Astrocyte of the hippocampus (primary cell): ENCODE measurements around the gene DMRTC2.
A peak's percentile ranks its signal among the peaks of the same experiment; 100 is the strongest.

ENCODE experiments used
- DNase-seq: peaks from one replicate; pipeline ENCODE4 v3.0.0; 2011; ENCODE audit warnings: low read depth, low spot score

The DMRTC2 gene

DNA sequence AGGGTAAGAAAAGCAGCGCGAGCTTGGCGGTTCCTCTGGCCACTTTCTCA is at the start of gene DMRTC2:
Gene DMRTC2 (plus strand): TSS at position 42 of the 50 bp plus-strand sequence. CDS start 2,387 bp downstream, outside the sequence.
- DNase-seq = no peak

DNA sequence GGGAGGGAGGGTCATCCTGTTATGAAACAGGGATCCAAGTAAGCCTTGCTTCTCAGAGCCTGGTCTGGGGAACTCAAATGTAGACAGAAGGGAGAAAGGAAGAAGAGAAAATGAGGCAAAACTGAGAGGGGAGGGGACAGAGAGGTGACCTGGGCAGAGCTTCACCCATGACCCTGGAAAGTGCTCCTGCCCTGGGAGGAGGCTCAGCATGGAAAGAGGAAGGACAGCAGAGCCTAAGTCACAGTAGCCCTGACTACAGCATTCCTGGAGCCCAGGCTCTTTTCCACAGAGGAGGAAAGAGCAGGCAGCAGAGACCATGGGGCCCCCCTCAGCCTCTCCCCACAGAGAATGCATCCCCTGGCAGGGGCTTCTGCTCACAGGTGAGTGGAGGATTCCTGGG is 48.5 kb upstream of the DMRTC2 start, which contains the start of gene CEACAM3:
Gene CEACAM3 (plus strand): TSS at position 226 of the 400 bp plus-strand sequence. CDS start 91 bp downstream, at position 317.
- no peak for DNase-seq

DNA sequence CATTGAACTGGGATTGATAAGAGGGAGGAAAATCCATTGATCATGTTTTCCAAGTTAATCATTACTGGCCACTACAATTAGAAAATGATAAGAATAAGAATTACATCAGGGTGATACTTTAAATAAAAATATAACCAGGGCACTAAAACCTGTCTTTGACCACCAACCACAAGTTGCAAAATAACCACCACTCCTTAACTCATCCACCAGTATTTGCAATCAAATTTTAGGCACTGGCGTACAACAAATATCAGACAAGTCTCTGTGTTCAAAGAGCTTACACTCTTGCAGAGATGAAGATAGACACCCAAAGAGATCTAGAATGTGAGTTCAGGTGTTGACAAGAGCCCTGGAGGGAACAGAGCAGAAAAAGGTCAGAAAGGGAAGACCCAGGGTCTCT is 47.9 kb upstream of the DMRTC2 start:
- no peak for DNase-seq

DNA sequence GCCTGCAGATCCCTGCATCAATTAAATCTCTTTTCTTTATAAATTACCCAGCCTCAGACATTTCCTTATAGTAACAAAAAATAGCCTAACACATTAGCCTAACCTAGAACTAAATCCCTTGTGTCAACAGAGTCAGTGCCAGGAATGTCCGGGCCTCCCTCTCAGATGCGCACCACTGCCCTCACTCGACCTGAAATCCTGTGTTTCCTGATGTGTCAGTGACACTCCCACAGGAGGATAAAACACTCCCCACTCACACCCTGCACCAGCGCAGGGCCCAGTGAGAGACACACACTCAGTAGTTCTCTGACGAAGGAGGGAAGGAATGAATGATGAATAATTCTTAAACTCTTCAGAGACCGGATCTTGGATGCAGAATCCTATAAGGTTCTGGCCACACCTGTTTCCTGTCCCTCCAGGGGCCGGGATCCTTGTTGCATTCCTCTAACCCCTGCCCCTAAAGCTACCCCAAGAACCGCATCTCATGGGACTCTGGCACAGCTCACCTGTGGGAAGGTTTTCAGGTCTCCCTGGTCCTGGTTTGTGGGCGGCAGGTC is 45.3 kb upstream of the DMRTC2 start:
- DNase-seq = no peak

DNA sequence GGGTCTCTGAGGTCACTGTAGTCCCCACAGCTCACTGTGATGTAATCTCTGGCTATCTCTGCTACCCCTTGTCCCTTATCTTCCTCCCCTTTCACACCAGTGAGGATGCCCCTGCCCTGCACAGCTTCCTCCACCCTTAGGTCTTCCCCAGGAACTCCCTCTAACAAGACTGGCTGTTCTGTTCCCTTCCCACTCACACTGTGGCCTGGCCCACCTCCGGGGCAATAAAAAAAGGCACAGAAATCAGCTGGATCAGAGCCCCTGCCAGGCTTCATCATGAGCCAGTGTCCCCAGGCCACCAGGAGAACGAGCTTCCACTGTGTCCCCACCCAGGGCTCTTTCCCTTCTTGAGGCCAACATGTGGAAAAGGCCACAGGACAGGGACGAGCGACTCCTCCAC is 43.8 kb upstream of the DMRTC2 start:
- no peak for DNase-seq

DNA sequence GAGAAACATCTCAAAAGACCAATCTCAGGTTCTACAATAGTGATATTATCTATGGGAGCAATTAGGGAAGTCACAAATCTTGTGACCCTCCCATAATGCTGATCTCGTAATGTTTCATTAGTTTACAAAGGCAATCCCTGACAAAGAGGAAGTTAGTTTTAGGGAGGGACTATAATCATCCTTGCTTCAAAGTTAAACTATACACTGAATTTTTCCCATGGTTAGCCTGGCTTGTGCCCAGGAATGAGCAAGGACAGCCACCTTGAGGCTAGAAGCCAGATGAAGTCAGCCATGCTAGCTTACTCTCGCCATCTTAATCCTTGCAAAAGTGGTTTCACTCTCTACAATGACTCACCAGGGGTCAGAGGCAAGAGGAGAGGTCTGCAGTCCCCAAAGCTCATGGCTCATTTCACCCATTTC is 43.0 kb upstream of the DMRTC2 start:
- no peak for DNase-seq

DNA sequence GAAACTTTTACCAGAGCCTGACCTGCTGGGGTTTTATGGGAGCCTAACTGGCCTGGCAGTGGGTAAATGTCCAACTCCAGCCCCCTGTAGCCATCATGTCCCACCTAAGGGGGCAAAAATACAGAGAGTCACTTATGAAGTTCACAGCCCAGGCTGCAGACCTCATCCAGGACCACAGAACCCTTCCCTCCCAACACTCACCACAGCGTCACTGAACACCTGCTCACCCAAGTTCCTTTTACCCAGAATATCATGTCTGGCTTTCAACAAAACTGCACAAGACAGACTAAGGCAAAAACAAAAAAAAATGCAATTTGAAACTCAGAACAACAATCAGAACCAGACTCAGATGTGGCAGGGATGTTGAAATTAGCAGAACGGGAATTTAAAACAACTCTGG is 42.1 kb upstream of the DMRTC2 start:
- no peak for DNase-seq

DNA sequence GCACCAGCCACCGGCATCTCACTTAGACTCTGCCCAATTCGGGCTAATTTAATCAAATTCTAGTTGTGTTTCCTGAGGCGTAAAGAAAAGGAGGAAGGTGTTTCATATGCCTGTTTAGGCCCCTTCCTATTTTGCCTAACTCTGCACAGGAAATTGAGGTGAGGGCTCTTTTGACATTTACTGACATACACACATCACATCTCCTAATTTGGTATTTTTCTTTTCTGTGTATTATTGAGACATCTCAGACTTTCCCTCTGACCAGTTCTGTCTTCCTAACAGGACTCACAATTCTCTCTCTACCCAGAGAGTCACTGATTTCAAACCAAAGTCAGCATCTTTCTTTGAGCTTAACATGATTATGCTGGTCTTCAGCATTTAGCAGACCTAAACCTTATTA is 40.5 kb upstream of the DMRTC2 start:
- no peak for DNase-seq

DNA sequence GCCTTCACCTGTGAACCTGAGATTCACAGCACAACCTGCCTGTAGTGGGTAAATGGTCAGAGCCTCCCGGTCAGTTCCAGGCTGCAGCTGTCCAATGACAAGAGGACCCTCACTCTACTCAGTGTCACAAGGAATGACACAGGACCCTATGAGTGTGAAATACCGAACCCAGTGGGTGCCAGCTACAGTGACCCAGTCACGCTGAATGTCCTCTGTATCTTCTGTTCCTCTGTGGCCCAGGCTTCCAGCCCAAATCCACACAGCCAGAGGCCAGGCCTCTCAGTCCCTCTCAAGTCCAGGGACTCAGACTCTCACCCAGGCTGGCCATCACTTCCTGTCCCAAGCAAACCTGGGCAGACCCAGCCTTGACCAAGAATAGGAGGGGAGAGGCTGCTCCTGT is 37.7 kb upstream of the DMRTC2 start:
- no peak for DNase-seq

DNA sequence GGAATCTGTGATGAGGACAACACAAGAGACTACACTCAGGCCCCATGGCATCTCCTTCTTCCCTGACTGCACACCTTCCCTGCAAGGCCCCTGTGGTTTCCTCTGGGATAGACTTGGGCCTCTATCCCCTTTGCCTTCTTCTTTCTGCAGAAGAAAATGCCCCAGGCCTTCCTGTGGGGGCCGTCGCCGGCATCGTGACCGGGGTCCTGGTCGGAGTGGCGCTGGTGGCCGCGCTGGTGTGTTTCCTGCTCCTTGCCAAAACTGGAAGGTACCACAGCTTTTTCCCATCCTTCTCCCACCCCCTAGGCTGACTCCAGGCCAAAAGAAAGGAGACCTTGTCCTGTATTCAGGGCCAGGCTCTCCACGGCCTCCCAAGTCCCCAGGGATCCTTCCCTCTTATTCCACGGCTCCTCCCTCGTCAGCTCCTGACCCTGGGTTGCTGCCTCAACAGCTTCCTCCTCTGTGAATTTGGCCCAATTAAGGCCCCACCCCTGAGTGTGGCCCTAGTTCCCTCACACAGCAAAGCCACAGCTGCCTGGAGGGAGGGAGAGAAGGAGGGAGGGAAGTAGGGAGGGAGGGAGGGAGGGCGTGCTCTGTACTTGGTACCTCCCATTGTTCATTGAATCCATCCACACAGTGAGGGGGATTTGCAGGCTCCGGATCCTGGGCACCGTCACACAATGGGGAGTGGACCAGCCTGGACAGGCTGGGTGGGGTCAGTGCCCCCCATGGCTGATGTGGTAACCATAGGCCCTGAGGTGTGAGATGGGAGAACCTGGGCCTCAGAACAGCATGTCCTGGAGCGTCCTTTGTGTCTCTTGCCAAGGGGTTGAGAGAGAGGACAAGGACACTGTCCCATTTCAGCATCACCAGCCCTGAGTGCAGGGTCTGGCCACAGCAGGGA is 35.9 kb upstream of the DMRTC2 start:
- no peak for DNase-seq

DNA sequence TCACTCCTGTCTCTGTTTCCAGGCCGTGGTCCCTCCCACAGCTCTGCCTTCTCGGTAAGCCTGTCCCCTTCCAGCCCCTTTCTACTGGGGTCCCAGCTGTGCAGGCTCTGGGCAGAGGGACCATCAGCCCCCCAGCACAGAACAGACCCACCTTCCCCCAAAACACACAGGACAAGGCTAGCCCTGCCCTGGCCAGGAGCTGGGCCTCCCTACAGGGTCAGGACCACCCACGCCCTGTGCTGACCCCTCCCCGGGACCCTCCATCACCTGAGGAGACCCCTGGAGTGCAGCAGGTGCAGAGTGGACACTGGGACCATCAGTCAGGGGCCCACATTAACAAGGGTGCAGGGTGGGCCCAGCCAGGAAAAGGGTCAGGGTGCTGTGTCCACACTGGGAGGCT is 34.5 kb upstream of the DMRTC2 start:
- no peak for DNase-seq

DNA sequence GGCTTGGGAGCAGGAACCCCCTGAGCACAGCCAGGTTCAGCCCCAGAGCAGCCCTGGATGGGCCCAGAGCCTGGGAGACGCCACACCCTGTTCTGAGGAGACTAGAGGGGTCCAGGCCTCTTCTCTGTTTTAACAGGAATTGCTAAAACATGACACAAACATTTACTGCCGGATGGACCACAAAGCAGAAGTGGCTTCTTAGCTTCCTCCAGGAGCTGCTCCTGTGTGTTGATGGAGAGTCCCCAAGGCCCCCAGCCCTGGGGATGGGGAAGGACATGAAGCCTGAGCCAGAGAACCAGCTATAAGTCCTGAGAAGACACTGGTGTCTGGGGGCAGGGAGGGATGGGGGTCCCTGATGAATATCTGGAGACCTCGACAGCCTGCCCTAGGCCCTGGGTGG is 33.8 kb upstream of the DMRTC2 start:
- no peak for DNase-seq

DNA sequence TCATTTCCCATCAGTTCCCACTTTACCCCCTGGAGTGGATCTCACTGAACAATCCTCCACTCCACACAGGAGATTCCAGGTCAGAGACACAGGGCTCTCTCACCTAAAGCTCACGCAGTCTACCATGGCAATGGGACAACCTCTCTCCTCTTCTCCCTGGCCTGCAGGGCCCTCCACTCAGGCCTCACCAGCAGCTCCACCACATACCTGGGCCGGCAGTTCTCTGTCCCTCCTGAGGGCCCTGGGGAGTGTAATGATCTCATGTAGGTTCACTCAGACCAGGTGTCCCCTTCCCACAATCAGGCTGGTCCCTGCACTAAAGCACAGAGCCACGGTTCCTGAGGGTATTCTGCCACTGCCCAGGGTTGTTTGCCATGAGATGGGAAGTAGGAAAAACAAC is 32.9 kb upstream of the DMRTC2 start:
- DNase-seq = no peak

DNA sequence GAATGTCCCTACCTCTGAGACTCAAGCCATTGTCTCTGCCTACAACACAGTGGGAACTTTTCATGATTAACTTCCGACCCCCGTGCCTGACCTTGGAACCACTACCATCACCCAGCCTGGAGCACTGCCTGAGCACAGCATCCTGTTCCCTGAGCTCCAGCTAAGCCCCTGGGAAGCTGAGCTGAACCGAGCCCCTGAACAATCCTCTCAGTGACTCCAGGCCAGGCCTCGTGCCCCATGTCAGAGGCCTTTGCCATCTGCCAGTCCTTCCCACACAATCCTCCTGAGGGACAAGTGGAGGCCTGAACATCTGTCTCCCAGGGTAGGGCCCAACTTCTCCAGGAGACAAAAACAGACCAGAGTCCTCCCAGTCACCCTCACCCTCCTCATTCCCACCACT is 30.9 kb upstream of the DMRTC2 start:
- no peak for DNase-seq

DNA sequence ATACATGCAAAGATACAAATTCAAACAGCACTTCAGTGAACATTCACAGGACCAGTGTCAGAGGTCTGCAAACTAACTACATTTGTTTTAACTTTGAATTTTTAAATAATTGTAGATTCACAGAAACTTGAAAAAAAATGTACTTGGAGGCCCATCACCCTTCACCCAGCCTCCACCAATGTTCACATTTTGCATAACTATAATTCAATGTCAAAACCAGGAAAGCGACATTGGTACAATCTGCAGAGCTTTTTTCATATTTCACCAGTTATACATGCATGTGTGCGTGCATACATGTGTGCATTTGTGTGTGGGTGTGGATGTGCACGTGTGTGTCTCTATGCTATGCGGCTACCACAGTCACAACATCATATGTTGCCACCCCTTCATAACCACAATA is 29.5 kb upstream of the DMRTC2 start:
- DNase-seq = no peak

DNA sequence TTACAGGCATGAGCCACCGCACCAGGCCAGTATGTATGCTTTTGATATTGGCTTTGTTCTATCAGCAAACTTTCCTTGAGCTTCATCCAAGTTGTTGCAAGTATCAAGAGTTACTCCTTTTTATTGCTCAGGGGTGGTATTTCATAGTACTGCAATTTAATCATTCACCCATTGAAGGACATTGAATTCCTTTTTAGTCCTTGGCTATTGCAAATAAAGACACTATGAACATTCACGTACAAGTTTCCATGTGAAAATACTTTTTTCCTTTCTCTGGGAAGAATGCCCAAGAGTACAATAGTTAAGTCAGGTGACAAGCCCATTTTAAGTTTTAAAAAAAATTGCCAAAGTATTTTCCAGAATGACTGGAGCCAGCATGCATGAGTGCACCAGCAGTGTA is 28.1 kb upstream of the DMRTC2 start:
- DNase-seq = peak; percentile 11

DNA sequence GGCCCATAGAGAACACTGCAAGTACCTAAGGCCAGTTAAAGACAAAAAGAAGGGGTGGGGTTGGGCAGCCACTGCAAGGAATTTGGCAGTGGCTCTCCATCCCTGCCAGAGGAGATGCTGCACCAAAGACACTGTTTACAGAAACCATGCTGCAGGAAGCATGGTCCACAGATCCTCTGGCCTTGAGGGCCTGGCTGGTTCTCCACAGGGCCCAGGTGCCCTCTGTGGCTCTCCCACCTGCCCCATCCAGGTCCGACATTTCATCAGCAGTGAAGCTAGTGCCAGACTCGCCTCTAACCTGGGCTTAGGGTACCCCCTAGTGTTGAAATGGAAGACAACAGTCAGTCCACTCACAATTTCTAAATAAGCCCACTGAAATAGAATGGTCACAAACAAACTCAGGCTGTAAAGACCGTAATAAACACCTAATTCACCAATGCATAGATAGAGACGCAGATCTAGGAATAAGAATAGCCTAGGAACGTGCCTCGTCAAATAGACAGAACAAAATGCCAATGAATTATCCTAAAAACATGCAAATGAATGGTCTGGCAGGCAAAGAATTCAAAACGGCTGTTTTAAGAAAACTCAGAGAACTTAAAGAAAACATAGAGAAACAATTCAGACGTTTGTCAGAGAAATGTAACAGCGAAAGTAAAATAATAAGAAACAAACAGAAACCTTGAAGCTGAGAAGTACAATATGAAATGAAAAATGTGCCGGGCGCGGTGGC is 23.7 kb upstream of the DMRTC2 start:
- peak; percentile 37 for DNase-seq

DNA sequence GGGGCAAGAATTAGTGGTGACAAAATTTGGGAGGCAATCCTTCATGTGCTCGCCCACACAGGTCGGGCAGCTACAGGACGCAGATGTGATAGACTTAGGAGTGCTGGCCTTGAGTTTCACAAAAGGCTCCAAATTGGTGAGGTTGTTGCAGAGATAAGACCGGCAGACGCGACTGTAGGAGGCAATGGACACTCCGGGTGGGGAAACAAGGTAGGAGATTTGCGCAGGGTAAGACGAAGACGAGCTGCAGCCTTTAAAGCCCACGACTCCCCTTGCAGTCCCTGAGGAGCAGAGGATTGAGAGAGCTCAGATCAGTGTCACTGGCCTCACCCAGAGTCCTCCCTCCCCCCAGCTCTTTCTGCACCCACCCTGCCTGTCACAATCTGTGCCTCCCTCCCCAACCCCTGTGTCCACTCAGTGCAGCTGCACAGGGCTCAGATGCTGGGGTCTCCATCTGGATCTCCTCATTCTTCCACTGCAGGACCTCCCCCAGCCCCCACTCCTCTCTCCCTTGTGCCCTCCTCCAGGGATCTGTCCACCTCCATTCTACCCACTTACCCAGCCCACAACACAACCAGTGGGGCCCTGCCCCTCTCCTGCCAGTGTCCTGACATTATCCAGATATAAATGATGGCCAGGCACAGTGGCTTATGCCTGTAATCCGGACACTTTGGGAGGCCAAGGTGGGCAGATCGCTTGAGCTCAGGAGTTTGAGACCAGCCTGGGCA is 6.7 kb upstream of the DMRTC2 start:
- DNase-seq = no peak

DNA sequence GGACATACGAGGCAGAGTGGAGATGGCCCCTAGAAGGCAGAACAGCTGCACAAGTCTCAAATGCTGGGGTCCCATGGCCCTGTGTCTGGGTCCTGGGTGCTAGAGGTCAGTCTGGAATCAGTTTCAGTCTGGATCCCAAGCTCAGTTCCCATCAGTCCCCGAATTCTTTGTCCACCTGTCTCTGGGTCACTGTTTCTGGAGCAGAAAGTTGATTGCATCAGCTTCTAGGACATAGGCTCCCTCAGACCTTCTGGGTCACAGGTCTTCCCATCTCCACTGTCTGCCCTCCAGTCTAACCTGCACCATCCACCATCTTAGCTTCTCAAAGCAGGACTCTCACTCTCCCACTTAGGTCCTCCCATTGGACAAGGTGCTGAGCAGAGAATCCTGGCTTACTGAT is 5.6 kb upstream of the DMRTC2 start:
- no peak for DNase-seq

DNA sequence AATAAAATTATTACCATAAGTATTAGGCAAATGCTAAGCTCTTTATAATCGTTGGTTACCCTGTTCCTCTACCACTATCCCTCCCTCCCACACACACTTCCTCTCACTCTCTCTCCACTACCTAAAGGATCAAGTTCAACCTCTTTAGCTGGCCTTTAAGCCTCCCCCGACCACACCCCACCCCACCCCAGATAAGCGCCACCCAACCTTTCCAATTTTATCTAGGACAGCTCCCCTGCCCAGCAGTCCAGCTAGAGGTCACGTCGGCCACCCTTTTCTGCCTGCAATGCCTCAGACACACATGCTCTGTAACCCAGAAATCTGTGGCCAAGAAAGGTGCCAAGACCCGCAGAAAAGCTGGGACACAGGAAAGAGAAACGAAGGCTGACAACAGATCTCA is 1.5 kb upstream of the DMRTC2 start:
- DNase-seq = no peak

DNA sequence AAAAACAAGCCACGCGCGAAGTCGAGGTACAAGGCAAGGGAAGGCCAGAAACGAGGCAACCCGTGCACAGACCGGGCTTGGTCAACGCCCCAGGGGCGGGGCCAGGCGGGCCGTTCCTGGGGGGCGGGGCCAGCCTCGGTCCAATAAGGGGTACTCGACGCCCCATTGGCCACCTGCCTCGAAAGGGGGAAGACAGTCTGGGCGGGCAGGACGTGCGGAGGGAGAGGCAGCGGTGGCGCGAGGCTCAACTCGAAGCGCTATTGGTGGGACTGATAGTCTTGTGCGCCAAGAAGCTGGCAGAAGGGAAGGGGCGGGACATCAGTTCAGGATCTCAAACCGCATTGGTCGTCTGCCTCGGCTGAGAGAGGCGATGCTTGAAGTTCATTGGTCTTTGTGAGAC is 241 bp upstream of the DMRTC2 start, which contains the start of gene LYPD4:
Gene LYPD4 (minus strand): TSS at position 83 of the 400 bp plus-strand sequence. CDS start 5,398 bp downstream, outside the sequence.
- DNase-seq = no peak

DNA sequence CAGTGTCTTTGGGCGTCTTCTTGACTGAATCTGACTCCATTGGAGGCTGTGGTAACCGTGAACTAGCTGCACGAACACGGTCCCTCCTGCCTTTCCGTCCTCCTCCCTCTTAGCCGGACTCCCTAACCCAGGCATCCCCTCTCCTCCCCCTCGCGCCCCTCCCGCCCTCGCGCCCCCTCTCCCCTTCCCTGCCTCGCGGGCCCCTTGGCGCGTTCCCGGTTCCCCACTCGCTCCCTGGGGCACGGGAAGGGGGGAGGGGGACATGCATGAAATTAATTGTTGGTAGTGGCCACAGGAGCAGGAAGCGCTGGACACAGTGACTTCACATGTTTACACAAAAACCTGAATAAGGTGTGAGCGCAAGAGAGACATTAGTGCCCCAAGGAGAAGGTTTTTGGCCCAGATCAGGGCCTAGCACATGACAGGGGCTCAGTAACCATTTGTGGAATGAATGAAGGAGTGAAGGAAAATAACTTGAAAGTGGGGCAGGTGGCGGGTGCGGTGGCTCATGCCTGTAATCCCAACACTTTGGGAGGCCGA is 279 bp downstream of the DMRTC2 start:
- DNase-seq = no peak
